ENCODE measurements around the gene TKTL1. TPM values are rescaled to one million over a fixed set of nuclear protein-coding genes. Genes with fewer than 3 reads are reported as not detected.

TKTL1 gene
- total and polyA plus RNA-seq, 12 donors: 0.16 to 1.1 (median 0.53) TPM; not detected in 6

- intact Hi-C loops (cut with DNase I): no loop called here
- H3K4me3 ChIP-seq: no peak overlapping the region
- H3K27me3 ChIP-seq: no peaks in the 10 kb centered on the region
- H3K4me1 ChIP-seq (replicated peaks in 1 of 2): no peaks in the 10 kb centered on the region
- H3K27ac ChIP-seq: no peak overlapping the region
- TF ChIP-seq POLR2A (IDR thresholded peaks at IDR 0.05) (no peak), CTCF (IDR thresholded peaks at IDR 0.05) (no peak)
- no peaks in the 10 kb centered on the region for H3K9me3 ChIP-seq (replicated peaks in 1 of 3)
- DNase-seq: no peak
- WGBS, 4 donors: 89 to 100% (median 94%) methylated on average over 1 to 24 of the region's 24 CpGs
- H3K36me3 ChIP-seq (replicated peaks in 1 of 2): peaks cover 0 to 93% of the 10 kb centered on the region in 2 donors
Measured at GRCh38 chrX:154353172-154353843, 57.7 kb downstream of the TKTL1 start.

- H3K9me3 ChIP-seq (replicated peaks in 1 of 3): no peaks in the 10 kb centered on the region
- H3K36me3 ChIP-seq (replicated peaks in 1 of 2): peaks cover 0 to 98% of the 10 kb centered on the region in 2 donors
- TF ChIP-seq CTCF (IDR thresholded peaks at IDR 0.05) (no peak), POLR2A (IDR thresholded peaks at IDR 0.05) (no peak)
- WGBS, 4 donors: 85 to 89% (median 88%) methylated on average over 8 to 14 of the region's 14 CpGs
- H3K27me3 ChIP-seq: no peaks in the 10 kb centered on the region
- DNase-seq: no peak
- intact Hi-C loops (cut with DNase I): no loop called here
- H3K4me1 ChIP-seq (replicated peaks in 1 of 2): no peaks in the 10 kb centered on the region
- H3K4me3 ChIP-seq: no peak overlapping the region
- no peak overlapping the region for H3K27ac ChIP-seq
Measured at GRCh38 chrX:154354013-154354412, 58.4 kb downstream of the TKTL1 start.

GRCh38 chrX:154354516-154354915 is 58.9 kb downstream of the TKTL1 start:
- no peak for DNase-seq
- no peaks in the 10 kb centered on the region for H3K4me1 ChIP-seq (replicated peaks in 1 of 2)
- 88 to 91% methylated on average over 13 of the region's 13 CpGs; no CpG with 5 or more reads in 2 of the 4 donors for WGBS, 4 donors
- H3K4me3 ChIP-seq: no peak overlapping the region
- H3K36me3 ChIP-seq (replicated peaks in 1 of 2): peaks cover 0 to 97% of the 10 kb centered on the region in 2 donors
- H3K27ac ChIP-seq: no peak overlapping the region
- no peaks in the 10 kb centered on the region for H3K27me3 ChIP-seq
- intact Hi-C loops (cut with DNase I): no loop called here
- H3K9me3 ChIP-seq (replicated peaks in 1 of 3): no peaks in the 10 kb centered on the region
- no peak for TF ChIP-seq CTCF (IDR thresholded peaks at IDR 0.05)
- no peak for TF ChIP-seq POLR2A (IDR thresholded peaks at IDR 0.05)

GRCh38 chrX:154355094-154355775 is 59.6 kb downstream of the TKTL1 start:
- no peaks in the 10 kb centered on the region for H3K9me3 ChIP-seq (replicated peaks in 1 of 3)
- no peak overlapping the region for H3K4me3 ChIP-seq
- 82 to 90% (median 87%) methylated on average over 12 to 30 of the region's 30 CpGs for WGBS, 4 donors
- intact Hi-C loops (cut with DNase I): no loop called here
- no peak overlapping the region for H3K27ac ChIP-seq
- H3K27me3 ChIP-seq: no peaks in the 10 kb centered on the region
- no peak for DNase-seq
- no peaks in the 10 kb centered on the region for H3K4me1 ChIP-seq (replicated peaks in 1 of 2)
- peaks cover 0 to 97% of the 10 kb centered on the region in 2 donors for H3K36me3 ChIP-seq (replicated peaks in 1 of 2)
- TF ChIP-seq POLR2A (IDR thresholded peaks at IDR 0.05) (no peak), CTCF (IDR thresholded peaks at IDR 0.05) (no peak)
